ENCODE measurements around the gene SLC2A9.

SLC2A9 gene

GRCh38 chr4:10019521-10020051 lies 1.7 kb downstream of the SLC2A9 start:
- DNase-seq (ENCODE audit: low read depth) = no peak

GRCh38 chr4:10018818-10019461 lies 2.4 kb downstream of the SLC2A9 start:
- peak; percentile 79 for DNase-seq (ENCODE audit: low read depth)

GRCh38 chr4:10017037-10017893 lies 4.0 kb downstream of the SLC2A9 start:
- no peak for DNase-seq (ENCODE audit: low read depth)

GRCh38 chr4:10016169-10016568 lies 5.1 kb downstream of the SLC2A9 start:
- no peak for DNase-seq (ENCODE audit: low read depth)

GRCh38 chr4:10015140-10015753 lies 6.0 kb downstream of the SLC2A9 start:
- no peak for DNase-seq (ENCODE audit: low read depth)

- DNase-seq (ENCODE audit: low read depth) = no peak
Observed at GRCh38 chr4:10013722-10014121, 7.6 kb downstream of the SLC2A9 start.

GRCh38 chr4:10011885-10012284 lies 9.4 kb downstream of the SLC2A9 start:
- DNase-seq (ENCODE audit: low read depth) = no peak

GRCh38 chr4:10011277-10011676 lies 10.0 kb downstream of the SLC2A9 start:
- no peak for DNase-seq (ENCODE audit: low read depth)

GRCh38 chr4:10009861-10010500 lies 11.3 kb downstream of the SLC2A9 start:
- no peak for DNase-seq (ENCODE audit: low read depth)

GRCh38 chr4:10008609-10009005 lies 12.7 kb downstream of the SLC2A9 start:
- no peak for DNase-seq (ENCODE audit: low read depth)

GRCh38 chr4:10007793-10008608 lies 13.3 kb downstream of the SLC2A9 start:
- no peak for DNase-seq (ENCODE audit: low read depth)

GRCh38 chr4:10007436-10007740 lies 13.9 kb downstream of the SLC2A9 start:
- no peak for DNase-seq (ENCODE audit: low read depth)

GRCh38 chr4:10006601-10007435 lies 14.5 kb downstream of the SLC2A9 start:
- DNase-seq (ENCODE audit: low read depth) = no peak

GRCh38 chr4:10006231-10006600 lies 15.1 kb downstream of the SLC2A9 start:
- no peak for DNase-seq (ENCODE audit: low read depth)

- DNase-seq (ENCODE audit: low read depth) = no peak
Observed at GRCh38 chr4:10005632-10006031, 15.7 kb downstream of the SLC2A9 start.

GRCh38 chr4:10003666-10004065 lies 17.6 kb downstream of the SLC2A9 start:
- no peak for DNase-seq (ENCODE audit: low read depth)

- no peak for DNase-seq (ENCODE audit: low read depth)
Observed at GRCh38 chr4:10002278-10002677, 19.0 kb downstream of the SLC2A9 start.

- no peak for DNase-seq (ENCODE audit: low read depth)
Observed at GRCh38 chr4:10001757-10002156, 19.5 kb downstream of the SLC2A9 start.

GRCh38 chr4:9999956-10000561 lies 21.2 kb downstream of the SLC2A9 start:
- DNase-seq (ENCODE audit: low read depth) = no peak

GRCh38 chr4:9997886-9998285 lies 23.4 kb downstream of the SLC2A9 start:
- no peak for DNase-seq (ENCODE audit: low read depth)
